Colonic mucosa (tissue), 4 donors: Measurements from ENCODE around the gene BTN1A1. TPM values are rescaled to one million over a fixed set of nuclear protein-coding genes. Genes with fewer than 3 reads are reported as not detected.

Source experiments
- DNase-seq: peaks from one replicate; pipeline ENCODE4 v3.0.0-alpha.2; 2020
- H3K27ac ChIP-seq: fragments of 200-600 bp; one replicate; pipeline ENCODE4 v1.8.0; 2021
- H3K27me3 ChIP-seq: fragments of 200-600 bp; one replicate; pipeline ENCODE4 v1.8.0; 2021
- H3K36me3 ChIP-seq: fragments of 200-600 bp; one replicate; pipeline ENCODE4 v1.8.0; 2021
- H3K4me1 ChIP-seq: fragments of 200-600 bp; one replicate; pipeline ENCODE4 v1.8.0; 2021; ENCODE audit warnings: mild to moderate bottlenecking
- H3K4me3 ChIP-seq: fragments of 200-600 bp; one replicate; pipeline ENCODE4 v1.8.0; 2021
- H3K9ac ChIP-seq, 2 donors: one replicate each; pipeline ENCODE4 v1.7.0; 2013; ENCODE audit warnings: control low read depth in 2 of 2, low read depth in 2 of 2, low read length in 2 of 2
- H3K9me3 ChIP-seq: fragments of 200-600 bp; one replicate; pipeline ENCODE4 v1.8.0; 2021
- intact Hi-C: fragments of 100-400 bp; cut with DNase I; formaldehyde crosslinking; loops from one replicate; pipeline ENCODE4 v1.14.1; 2022
- total RNA-seq, 2 donors: library from RNA; stranded (reverse); fragmentation: NEBNext Ultra II Directional in 1 of 2; extraction: Animal tissue kit (Norgen Biotek cat#: 25700) in 1 of 2; gene quantifications; one replicate each; pipeline ENCODE4 v1.2.1, GENCODE V29; 2021
- TF ChIP-seq, protein P1 (sequence below): fragments of 200-600 bp; IDR thresholded peaks from one replicate; pipeline ENCODE4 v1.8.0; 2022; ENCODE audit warnings: antibody characterized with exemption, mild to moderate bottlenecking
- donor health status: healthy.
- donor health status: DM: no; HTN: no; CAD: no.
- donor health status: DM: no; HTN: no; CAD: no.

The BTN1A1 gene
- total RNA-seq, 2 donors from 2014 or later: not detected

DNA sequence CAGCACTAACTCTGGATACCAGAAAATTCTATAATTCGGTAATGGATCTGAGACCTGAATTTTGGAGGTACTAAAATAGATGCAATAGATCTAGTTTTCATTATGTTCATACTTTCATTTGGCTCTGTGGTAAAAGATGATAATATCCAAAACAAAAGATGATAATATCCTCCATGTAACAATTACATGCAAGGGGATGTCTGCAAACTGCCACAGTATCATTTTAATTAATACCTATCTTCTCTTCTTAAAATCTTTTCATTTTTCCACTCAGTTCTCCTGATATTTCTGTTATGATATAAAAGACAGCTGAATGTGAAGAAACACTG is 26.7 kb upstream of the BTN1A1 start:
- intact Hi-C loops: no loop called here
- Histone ChIP-seq H3K4me3 (peak overlapping the region; percentile 27), H3K4me1 (peaks cover 7% of the 10 kb centered on the region), H3K27me3 (no peaks in the 10 kb centered on the region), H3K9me3 (no peaks in the 10 kb centered on the region), H3K9ac (peak overlapping the region; percentile 45 to 79), H3K36me3 (no peaks in the 10 kb centered on the region), H3K27ac (peak overlapping the region; percentile 94)
- no peak for DNase-seq
- TF ChIP-seq, protein P1, sequence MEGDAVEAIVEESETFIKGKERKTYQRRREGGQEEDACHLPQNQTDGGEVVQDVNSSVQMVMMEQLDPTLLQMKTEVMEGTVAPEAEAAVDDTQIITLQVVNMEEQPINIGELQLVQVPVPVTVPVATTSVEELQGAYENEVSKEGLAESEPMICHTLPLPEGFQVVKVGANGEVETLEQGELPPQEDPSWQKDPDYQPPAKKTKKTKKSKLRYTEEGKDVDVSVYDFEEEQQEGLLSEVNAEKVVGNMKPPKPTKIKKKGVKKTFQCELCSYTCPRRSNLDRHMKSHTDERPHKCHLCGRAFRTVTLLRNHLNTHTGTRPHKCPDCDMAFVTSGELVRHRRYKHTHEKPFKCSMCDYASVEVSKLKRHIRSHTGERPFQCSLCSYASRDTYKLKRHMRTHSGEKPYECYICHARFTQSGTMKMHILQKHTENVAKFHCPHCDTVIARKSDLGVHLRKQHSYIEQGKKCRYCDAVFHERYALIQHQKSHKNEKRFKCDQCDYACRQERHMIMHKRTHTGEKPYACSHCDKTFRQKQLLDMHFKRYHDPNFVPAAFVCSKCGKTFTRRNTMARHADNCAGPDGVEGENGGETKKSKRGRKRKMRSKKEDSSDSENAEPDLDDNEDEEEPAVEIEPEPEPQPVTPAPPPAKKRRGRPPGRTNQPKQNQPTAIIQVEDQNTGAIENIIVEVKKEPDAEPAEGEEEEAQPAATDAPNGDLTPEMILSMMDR: no peak

DNA sequence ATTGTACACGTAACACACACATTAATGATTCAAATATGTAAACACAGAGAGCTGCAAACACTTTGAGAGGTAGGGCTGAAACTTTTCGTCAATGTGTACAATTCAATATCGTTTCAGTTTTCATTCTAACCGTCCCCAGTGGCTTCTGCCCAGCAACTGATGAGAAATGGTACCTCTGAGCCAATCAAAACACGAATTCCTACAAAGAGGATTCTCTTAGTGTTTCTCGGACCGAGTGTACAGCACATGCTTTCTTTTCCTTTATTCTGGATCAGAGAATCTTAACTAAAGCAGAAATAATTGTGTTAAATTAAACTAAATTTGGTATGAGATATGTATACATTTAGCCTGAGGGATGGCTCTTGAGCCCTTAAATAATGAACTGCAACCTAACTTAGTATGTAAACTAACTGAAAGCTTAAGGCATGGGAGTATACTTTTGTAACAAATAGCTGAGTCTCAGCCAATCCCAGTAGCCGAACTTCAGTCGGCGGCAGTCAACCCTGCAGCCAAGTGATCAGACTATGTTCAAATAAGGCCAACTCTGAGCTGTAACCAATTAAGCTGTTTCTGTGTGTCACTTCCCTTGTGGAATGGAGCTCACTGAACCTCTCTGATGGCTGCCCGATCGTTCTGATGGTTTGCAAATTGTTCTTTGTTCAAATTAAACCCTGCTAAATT is 26.2 kb upstream of the BTN1A1 start:
- peak; percentile 86 for DNase-seq
- Histone ChIP-seq H3K9ac (peak overlapping the region in 1 of 2 donors; percentile 79), H3K4me3 (peak overlapping the region; percentile 27), H3K27ac (peak overlapping the region; percentile 94), H3K36me3 (no peaks in the 10 kb centered on the region), H3K9me3 (no peaks in the 10 kb centered on the region), H3K4me1 (peaks cover 7% of the 10 kb centered on the region), H3K27me3 (no peaks in the 10 kb centered on the region)
- TF ChIP-seq, protein P1: no peak
- intact Hi-C loops: no loop called here

DNA sequence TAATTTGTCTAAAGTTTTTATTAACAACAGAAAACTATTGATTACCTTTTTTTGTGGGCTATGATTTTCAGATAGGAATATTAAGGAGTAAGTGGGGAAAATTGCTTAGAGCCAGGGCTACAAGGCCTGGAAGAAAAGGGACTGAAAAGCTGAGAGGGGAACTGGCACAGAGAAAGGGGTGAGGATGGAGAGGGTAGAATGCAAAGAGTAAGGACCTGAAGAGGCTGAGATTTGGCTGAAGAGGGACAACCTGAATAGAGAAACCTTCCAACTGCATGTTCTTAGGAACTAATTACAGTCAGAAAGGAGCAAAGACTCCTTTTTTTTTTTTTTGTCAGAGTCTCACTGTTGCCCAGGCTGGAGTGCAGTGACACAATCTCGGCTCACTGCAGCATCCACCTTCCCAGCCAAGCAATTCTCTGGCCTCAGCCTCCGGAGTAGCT is 25.6 kb upstream of the BTN1A1 start:
- Histone ChIP-seq H3K9ac (peak overlapping the region; percentile 52 to 79), H3K36me3 (no peaks in the 10 kb centered on the region), H3K27me3 (no peaks in the 10 kb centered on the region), H3K4me1 (peaks cover 7% of the 10 kb centered on the region), H3K27ac (peak overlapping the region; percentile 94), H3K4me3 (peak overlapping the region; percentile 27), H3K9me3 (no peaks in the 10 kb centered on the region)
- no peak for DNase-seq
- intact Hi-C loops: no loop called here
- TF ChIP-seq, protein P1: no peak

DNA sequence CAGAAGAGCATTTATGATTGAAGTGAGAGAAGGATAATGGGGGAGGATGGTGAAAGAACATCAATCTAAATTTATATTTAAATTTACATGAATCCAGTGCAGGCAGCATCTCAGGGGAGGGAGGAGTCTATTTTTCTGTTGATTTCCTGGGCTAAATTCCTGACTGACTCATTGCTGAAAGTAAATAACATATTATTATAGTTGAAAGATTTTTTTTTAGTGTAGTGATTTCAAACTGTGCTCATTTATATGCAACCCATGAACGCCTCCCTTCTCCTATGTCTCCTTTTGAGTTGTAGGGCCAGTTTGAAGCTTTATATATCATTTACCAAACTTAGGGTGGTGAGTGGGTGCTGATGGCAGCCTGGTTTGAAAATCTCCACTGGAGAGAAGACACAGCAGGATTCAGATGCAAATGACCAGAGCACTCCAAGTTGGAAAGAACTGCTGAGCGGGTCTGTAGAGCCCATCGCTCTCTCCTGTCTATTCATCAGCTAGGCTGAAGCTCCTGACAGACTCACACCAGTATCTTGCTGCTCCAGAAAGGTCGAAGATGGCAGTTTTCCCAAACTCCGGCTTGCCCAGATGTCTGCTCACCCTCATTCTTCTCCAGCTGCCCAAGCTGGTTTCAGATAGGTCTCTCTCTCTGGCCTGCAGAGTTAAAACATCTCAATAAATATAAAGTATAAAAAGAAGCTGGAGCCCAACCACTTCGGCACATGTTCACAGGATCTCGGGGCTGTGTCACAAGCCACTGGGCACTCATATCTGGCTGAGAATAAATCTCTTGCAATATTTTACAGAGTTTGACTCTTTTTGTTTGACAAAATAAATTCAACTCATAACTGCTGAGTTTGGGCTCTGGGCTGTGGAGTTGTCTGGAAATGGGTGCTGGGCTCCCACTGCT is 24.0 kb upstream of the BTN1A1 start:
- no peak for DNase-seq
- intact Hi-C loops: no loop called here
- no peaks in the 10 kb centered on the region for H3K9me3 ChIP-seq
- H3K4me1 ChIP-seq: peaks cover 7% of the 10 kb centered on the region
- peak overlapping the region; percentile 13 for H3K27ac ChIP-seq
- no peak overlapping the region for H3K4me3 ChIP-seq
- no peaks in the 10 kb centered on the region for H3K27me3 ChIP-seq
- TF ChIP-seq, protein P1: no peak
- no peak overlapping the region for H3K9ac ChIP-seq
- no peaks in the 10 kb centered on the region for H3K36me3 ChIP-seq

DNA sequence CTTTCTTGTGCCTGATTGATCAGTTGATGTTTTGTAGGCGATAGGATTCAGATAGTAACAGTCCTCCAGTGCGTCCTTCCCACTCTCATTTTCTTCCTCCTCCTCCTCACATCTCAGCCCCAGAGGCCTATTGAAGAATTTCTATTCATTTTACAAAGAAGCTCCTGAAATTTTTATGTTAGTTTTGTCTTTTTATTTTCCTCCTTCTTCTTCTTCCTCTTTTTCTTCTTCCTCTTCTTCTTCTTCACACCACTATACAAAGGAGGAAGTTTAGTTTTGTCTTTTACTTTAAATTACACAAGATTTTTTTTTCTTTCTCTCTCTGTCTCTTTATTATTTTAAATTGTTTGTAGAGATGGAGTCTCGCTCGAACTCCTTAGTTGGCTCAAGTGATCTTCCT is 23.2 kb upstream of the BTN1A1 start:
- intact Hi-C loops: no loop called here

More for the DNA sequence above, 23.2 kb upstream of the BTN1A1 start:
- Histone ChIP-seq H3K9ac (no peak overlapping the region), H3K4me1 (peaks cover 7% of the 10 kb centered on the region), H3K27ac (peak overlapping the region; percentile 25), H3K9me3 (no peaks in the 10 kb centered on the region), H3K4me3 (no peak overlapping the region), H3K36me3 (no peaks in the 10 kb centered on the region), H3K27me3 (no peaks in the 10 kb centered on the region)
- no peak for DNase-seq
- TF ChIP-seq, protein P1: no peak
